Calu3 (cell line): Measurements from ENCODE around the gene DLX3. TPM values are rescaled to one million over a fixed set of nuclear protein-coding genes. Genes with fewer than 3 reads are reported as not detected.

ENCODE experiments used
- BruUV-seq: library from RNA; stranded (reverse); fragments of 400-500 nt; replicated peaks from 2 replicates; lab custom pipeline; 2021; lab: Mats Ljungman, UMichigan
- CTCF ChIA-PET: fragments of 300-600 bp; sonication (Branson Sonifier 250); formaldehyde crosslinking; loops from one replicate; lab custom pipeline; 2022; ENCODE audit warnings: antibody characterized with exemption; lab: Charles Lee
- DNase-seq: peaks from one replicate; pipeline ENCODE4 v3.0.0; 2022
- H3K27ac Mint-ChIP-seq: one replicate; pipeline ENCODE4 v1.8.0; 2022; ENCODE audit warnings: mixed read lengths; ENCODE audit not compliant: unreplicated experiment
- H3K27me3 Mint-ChIP-seq: one replicate; pipeline ENCODE4 v1.8.0; 2022; ENCODE audit warnings: mixed read lengths; ENCODE audit not compliant: unreplicated experiment
- H3K36me3 Mint-ChIP-seq: one replicate; pipeline ENCODE4 v1.8.0; 2022; ENCODE audit warnings: mild to moderate bottlenecking, moderate library complexity, mixed read lengths; ENCODE audit not compliant: insufficient read depth, unreplicated experiment
- H3K4me1 Mint-ChIP-seq: one replicate; pipeline ENCODE4 v1.8.0; 2022; ENCODE audit warnings: mild to moderate bottlenecking, low read depth, mixed read lengths; ENCODE audit not compliant: unreplicated experiment
- H3K4me3 Mint-ChIP-seq: one replicate; pipeline ENCODE4 v1.8.0; 2022; ENCODE audit warnings: mild to moderate bottlenecking, low read depth, moderate library complexity, mixed read lengths; ENCODE audit not compliant: unreplicated experiment
- H3K9me3 Mint-ChIP-seq: one replicate; pipeline ENCODE4 v1.8.0; 2022; ENCODE audit warnings: low read depth, mixed read lengths; ENCODE audit not compliant: unreplicated experiment
- CTCF ChIP-seq: fragments of 200-600 bp; IDR thresholded peaks from one replicate; pipeline ENCODE4 v1.8.0; 2022; ENCODE audit warnings: antibody characterized with exemption; ENCODE audit not compliant: unreplicated experiment
- intact Hi-C: fragments of 100-400 bp; cut with micrococcal nuclease; formaldehyde crosslinking; loops from one replicate; pipeline ENCODE4 v1.10.0; 2022; ENCODE audit not compliant: unreplicated experiment
- total RNA-seq: library from RNA; stranded (reverse); gene quantifications from 2 replicates; pipeline ENCODE4 v1.2.3, GENCODE V29; 2022

Gene DLX3
- total RNA-seq, 1 experiment from 2014 or later: not detected

DNA sequence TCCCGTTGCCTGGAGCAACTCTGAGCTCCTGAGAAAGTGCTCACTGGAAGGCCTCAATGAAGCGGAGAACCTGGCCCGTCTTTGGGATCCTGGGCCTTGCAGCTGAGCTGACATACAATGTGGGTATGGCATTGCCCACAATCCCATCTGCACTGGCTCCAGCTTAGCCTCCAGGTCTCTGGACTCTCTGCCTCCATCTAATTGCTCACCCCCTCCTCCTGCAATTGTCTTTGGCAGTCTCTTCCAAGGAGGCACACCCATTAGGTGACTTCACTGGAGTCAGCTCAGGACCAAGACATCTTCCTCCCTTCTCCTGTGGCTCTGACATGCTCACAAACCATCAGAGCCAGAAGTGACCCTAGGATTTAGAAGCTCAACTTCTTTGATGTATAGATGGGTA, 24.5 kb downstream of the DLX3 start:
- intact Hi-C loops: no loop called here
- no TSS peak for BruUV-seq
- DNase-seq: no peak
- Mint-ChIP-seq H3K27ac (no peak overlapping the region), H3K4me3 (no peak overlapping the region), H3K4me1 (peaks cover 29% of the 10 kb centered on the region), H3K9me3 (no peaks in the 10 kb centered on the region), H3K27me3 (peaks cover 99% of the 10 kb centered on the region), H3K36me3 (peaks cover 17% of the 10 kb centered on the region)
- CTCF ChIA-PET: interaction anchor here (0.5 kb wide), 1 partner anchor 148 kb away, joined by 3 read pairs; no protein-coding TSS in a partner anchor
- TF ChIP-seq CTCF: no peak

DNA sequence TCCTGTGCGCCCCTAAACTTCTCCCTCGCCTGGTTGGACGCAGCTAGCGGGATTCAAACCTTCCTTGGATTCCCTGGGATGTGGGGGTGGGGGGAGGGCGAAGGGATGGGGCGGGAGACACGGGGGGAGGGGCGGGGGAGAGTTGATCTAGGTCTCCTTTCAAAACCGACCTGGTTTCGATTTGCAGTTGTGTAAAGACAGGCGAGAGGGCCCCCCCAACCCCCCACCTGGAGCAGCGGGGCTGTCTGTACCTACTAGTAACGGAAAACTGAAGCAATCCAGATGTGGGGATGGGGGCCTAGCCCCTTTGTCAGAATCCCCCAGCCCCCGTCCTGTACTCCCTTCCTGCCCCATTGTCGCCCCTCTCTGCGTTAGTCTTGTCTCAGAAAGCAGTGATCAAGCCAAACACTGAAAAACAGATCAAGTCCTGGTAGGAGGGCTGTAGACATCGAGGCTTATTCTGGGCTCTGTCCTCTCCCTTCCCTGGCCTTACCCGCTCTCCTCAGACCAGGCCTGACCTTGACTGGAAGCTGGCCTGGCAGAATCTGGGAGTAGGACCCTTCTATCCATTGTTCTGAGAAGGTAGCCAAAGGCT, 25.1 kb downstream of the DLX3 start:
- H3K36me3 Mint-ChIP-seq: peaks cover 17% of the 10 kb centered on the region
- peaks cover 99% of the 10 kb centered on the region for H3K27me3 Mint-ChIP-seq

GRCh38 chr17:49969134-49969759, 25.8 kb downstream of the DLX3 start, which contains the start of gene DLX4:
DLX4 (plus strand) TSS chr17:49969190; CDS start chr17:49969469, 279 bp downstream.
- H3K27ac Mint-ChIP-seq: peak within 1 kb of the TSS; percentile 46
- H3K27me3 Mint-ChIP-seq: peaks cover 99% of the 10 kb centered on the region
- no peak for DNase-seq
- BruUV-seq: no TSS peak
- TF ChIP-seq CTCF: no peak
- intact Hi-C loops: no loop called here
- no peaks in the 10 kb centered on the region for H3K9me3 Mint-ChIP-seq
- H3K36me3 Mint-ChIP-seq: peaks cover 17% of the 10 kb centered on the region
- CTCF ChIA-PET: no interaction called here
- H3K4me1 Mint-ChIP-seq: peaks cover 29% of the 10 kb centered on the region
- H3K4me3 Mint-ChIP-seq: peak within 1 kb of the TSS; percentile 90

More for the DNA sequence above, 25.1 kb downstream of the DLX3 start:
- DNase-seq: no peak
- CTCF ChIA-PET: no interaction called here
- Mint-ChIP-seq H3K4me3 (peak overlapping the region; percentile 90), H3K4me1 (peaks cover 29% of the 10 kb centered on the region), H3K27ac (peak overlapping the region; percentile 46), H3K9me3 (no peaks in the 10 kb centered on the region)
- no peak for TF ChIP-seq CTCF
- intact Hi-C loops: no loop called here
- no TSS peak for BruUV-seq

DNA sequence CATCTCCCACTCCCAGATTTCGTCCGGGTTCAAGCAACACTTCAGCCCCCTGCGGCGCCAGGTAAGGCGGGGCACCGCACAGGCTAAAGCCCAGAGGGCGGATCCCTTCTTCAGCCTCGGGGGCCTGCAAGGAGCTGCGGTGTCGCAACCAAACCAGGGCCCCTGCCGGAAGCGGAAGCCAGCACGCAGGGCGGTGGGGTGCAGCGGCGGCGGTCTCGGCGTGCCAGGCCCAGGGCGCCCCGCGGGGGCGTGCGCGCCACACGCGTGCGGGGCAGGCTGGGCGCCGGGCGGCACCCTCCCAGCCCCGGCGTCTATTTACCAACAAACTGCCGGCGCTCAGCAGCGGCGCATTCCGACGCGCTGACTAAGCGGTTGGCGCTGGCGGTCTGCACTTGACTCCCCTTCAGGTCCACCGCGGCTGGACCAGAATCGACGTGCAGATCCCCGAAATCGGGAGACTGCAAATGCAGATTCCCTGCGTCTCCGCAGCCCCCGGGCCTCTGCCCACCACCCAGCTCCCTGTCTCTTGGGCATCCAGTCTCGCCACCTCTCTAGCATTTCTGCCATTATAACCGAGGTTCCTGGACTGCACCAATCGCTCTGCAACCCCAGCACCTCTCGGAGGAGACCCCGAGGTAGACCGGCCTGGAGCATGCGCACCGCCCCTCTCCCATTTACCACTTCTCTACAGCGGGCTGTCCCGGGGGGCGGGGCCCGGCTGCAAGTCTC, 26.5 kb downstream of the DLX3 start:
- peaks cover 17% of the 10 kb centered on the region for H3K36me3 Mint-ChIP-seq
- no peaks in the 10 kb centered on the region for H3K9me3 Mint-ChIP-seq
- peaks cover 29% of the 10 kb centered on the region for H3K4me1 Mint-ChIP-seq
- intact Hi-C loops: no loop called here
- peaks cover 99% of the 10 kb centered on the region for H3K27me3 Mint-ChIP-seq
- CTCF ChIA-PET: interaction anchor here (0.7 kb wide), 1 partner anchor 16 kb away, joined by 3 read pairs; no protein-coding TSS in a partner anchor
- no peak for TF ChIP-seq CTCF
- H3K4me3 Mint-ChIP-seq: peak overlapping the region; percentile 90
- BruUV-seq: no TSS peak
- DNase-seq: peak; percentile 94
- peak overlapping the region; percentile 46 for H3K27ac Mint-ChIP-seq
